NT2/D1 (cell line): ENCODE results near the gene EFTUD2.

Experiments
- SUZ12 ChIP-seq: IDR thresholded peaks from 2 replicates; pipeline ENCODE4 v1.6.1; 2011; ENCODE audit not compliant: insufficient read length, insufficient read depth; ENCODE audit errors: extremely low read depth
- ZNF274 ChIP-seq: IDR thresholded peaks from 2 replicates; pipeline ENCODE4 v1.6.1; 2011; ENCODE audit warnings: mild to moderate bottlenecking, low read depth, low read length

GRCh38 chr17:44920565-44920940 is 21.3 kb upstream of the EFTUD2 start:
- no peak for TF ChIP-seq ZNF274
- TF ChIP-seq SUZ12, result no peak
